ENCODE measurements around the gene RABEP1.

RABEP1 gene

DNA sequence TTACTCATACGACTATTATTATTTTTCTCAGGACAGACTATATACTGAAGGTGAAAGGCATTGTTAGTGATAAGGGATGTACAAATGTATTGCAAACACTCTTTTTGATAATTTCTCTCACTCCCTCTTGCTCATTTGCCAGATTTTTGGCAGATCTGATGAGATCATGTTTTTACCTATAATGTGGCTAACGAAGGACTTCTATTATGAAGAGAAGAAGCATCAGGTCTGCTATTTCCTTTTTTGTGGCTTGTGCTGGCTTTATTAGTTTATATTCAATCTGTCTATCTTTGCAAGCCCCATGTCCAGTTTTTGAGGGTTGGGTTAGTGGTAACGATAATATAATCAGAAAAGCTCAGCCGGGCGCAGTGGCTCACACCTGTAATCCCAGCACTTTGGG lies 25.0 kb upstream of the RABEP1 start:
- no peak for DNase-seq (ENCODE audit: low read depth)
- no peak overlapping the region for H3K4me3 ChIP-seq (ENCODE audit: low read length)
- TF ChIP-seq, protein P1, sequence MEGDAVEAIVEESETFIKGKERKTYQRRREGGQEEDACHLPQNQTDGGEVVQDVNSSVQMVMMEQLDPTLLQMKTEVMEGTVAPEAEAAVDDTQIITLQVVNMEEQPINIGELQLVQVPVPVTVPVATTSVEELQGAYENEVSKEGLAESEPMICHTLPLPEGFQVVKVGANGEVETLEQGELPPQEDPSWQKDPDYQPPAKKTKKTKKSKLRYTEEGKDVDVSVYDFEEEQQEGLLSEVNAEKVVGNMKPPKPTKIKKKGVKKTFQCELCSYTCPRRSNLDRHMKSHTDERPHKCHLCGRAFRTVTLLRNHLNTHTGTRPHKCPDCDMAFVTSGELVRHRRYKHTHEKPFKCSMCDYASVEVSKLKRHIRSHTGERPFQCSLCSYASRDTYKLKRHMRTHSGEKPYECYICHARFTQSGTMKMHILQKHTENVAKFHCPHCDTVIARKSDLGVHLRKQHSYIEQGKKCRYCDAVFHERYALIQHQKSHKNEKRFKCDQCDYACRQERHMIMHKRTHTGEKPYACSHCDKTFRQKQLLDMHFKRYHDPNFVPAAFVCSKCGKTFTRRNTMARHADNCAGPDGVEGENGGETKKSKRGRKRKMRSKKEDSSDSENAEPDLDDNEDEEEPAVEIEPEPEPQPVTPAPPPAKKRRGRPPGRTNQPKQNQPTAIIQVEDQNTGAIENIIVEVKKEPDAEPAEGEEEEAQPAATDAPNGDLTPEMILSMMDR (conservative IDR thresholded peaks at IDR 0.05; ENCODE audit: low read depth, low read length) = no peak

DNA sequence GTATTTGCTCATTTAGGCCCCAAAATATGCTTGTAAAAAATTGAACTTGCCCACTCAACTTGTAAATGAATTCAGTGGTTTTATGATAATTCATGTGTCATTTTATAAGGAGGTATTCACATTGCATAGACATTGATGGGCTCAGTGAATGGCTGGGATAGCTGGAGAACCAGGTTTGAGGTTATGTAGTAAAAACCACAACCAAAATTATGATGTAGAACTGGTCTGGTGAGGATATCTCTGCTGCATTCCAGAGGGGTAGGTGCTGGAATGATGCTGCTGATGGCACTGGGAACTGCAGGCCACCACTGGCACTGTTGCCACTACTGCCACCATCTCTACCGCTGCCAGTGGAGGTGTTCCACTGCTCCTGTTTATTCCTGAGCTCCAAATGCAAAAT lies 21.5 kb upstream of the RABEP1 start:
- TF ChIP-seq, protein P1 (conservative IDR thresholded peaks at IDR 0.05; ENCODE audit: low read depth, low read length) = no peak
- no peak overlapping the region for H3K4me3 ChIP-seq (ENCODE audit: low read length)
- no peak for DNase-seq (ENCODE audit: low read depth)

DNA sequence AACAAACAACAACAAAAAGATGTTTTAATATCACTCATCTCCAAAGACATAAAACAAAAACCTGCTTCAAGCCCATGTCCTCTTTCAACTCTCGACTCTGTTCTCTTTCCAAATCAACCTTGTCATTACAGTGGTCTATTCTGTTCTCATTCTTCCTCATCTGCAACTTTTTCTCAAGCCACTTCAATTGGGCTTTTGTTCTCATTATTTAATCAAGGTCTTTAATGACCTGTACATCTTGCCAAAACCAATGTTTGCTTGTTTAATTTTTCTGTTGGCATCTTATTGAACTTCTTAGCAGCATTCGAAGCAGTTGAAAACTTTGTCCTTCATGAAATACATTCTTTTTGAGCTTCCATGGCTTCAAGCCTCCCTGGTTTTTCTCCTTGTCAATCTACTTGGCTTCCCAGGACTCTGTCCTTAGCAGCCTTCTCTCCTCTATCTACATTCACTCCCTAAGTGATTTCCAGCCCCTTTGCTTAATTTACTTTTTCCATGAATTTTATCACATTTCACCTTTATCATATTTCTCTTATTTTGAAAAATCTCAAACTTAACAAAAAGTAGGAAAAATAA lies 19.6 kb upstream of the RABEP1 start:
- no peak for DNase-seq (ENCODE audit: low read depth)
- no peak overlapping the region for H3K4me3 ChIP-seq (ENCODE audit: low read length)
- TF ChIP-seq, protein P1 (conservative IDR thresholded peaks at IDR 0.05; ENCODE audit: low read depth, low read length) = no peak

DNA sequence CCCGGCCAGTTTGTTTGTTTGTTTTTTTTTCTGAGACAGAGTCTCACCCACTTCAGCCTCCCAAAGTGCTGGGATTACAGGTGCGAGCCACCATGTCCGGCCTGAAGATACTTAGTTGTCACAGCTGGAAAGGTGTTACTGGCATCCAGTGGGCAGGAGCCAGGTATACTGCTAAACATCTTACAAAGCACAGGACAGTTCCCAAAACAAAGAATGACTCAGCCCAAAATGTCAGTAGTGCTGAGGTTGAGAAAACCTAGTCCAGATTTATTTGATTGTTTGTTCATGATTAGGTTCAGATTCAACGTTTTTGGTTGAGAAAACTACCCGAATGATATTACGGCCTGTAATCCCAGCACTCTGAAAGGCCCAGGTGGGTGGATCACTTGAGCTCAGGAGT lies 18.6 kb upstream of the RABEP1 start:
- H3K4me3 ChIP-seq (ENCODE audit: low read length) = no peak overlapping the region
- DNase-seq (ENCODE audit: low read depth) = no peak
- TF ChIP-seq, protein P1 (conservative IDR thresholded peaks at IDR 0.05; ENCODE audit: low read depth, low read length) = no peak

DNA sequence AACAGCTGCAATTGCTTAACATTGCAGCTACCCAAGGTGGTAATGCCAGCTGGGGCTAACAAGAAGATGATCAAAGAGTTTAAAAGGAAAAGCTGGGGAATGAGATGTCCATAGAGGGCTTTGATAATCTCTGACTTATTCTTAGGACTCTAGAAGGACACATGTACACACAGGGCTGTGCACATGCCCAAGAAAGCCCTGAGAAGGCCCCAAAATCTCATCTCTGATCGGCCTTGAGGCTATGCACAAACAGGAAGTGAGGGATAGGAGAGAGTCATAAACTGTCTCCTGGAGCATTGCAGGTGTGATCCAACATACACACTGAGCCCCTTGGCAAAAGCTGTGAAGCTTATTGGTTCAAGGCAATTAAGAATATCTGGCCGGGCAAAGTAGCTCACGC lies 17.2 kb upstream of the RABEP1 start:
- H3K4me3 ChIP-seq (ENCODE audit: low read length) = no peak overlapping the region
- TF ChIP-seq, protein P1 (conservative IDR thresholded peaks at IDR 0.05; ENCODE audit: low read depth, low read length) = no peak
- no peak for DNase-seq (ENCODE audit: low read depth)

DNA sequence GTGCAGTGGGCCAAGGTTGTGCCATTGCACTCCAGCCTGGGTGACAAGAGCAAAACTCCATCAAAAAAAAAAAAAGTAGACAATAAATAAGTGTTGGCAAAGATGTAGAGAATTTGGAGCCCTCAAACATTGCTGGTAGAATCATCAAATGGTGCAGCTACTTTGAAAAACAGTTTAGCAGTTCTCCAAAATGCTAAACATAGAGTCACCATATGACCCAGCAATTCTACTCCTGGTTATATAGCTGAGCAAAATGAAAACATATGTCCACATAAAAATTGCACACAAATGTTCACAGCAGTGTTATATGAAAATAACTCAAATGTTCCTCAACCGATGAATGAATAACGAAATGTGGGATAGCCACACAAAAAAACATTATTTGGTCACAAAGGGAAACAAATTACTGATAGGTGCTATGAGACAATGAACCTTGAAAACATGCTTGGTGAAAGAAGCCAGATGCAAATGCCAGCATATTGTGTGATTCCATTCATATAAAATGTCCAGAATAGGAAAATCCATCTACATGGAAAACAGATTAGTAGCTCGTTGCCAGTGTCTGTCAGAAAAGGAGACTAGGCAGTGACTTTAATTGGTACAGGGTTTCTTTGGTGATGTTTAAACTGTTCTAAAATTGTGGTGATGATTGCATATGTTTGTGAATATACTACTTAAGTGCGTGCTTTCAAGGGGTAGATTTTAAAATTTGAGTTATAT lies 12.7 kb upstream of the RABEP1 start:
- no peak overlapping the region for H3K4me3 ChIP-seq (ENCODE audit: low read length)
- no peak for DNase-seq (ENCODE audit: low read depth)
- TF ChIP-seq, protein P1 (conservative IDR thresholded peaks at IDR 0.05; ENCODE audit: low read depth, low read length) = no peak

DNA sequence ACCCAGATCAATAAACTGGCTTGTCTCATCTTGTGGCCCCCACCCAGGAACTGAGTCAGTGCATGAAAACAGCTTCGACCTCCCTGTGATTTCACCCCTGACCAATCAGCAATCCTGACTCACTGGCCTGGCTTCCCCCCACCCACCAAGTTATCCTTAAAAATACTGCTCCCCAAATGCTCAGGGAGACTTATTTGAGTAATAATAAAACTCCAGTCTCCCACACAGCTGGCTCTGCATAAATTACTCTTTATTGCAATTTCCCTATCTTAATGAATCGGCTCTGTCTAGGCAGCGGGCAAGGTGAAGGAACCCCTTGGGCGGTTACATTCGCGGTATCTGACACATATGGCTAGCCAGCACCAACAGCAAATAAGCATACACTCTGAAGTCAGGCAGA lies 9.8 kb upstream of the RABEP1 start:
- DNase-seq (ENCODE audit: low read depth) = no peak
- TF ChIP-seq, protein P1 (conservative IDR thresholded peaks at IDR 0.05; ENCODE audit: low read depth, low read length) = no peak

More for the DNA sequence above, 9.8 kb upstream of the RABEP1 start:
- H3K4me3 ChIP-seq (ENCODE audit: low read length) = no peak overlapping the region

Measured in retinal pigment epithelial cell (primary cell).